IPS-NIHi7 (cell line): Measurements from ENCODE around the gene PDHX.
"Not testable (repeated sequence)": the region's sequence is repeated elsewhere in the genome, so short reads cannot be mapped to it uniquely, and the experiment has no call there.

ENCODE experiments used
- DNase-seq: peaks from one replicate; pipeline ENCODE4 v3.0.0; 2012; ENCODE audit warnings: mixed read lengths; ENCODE audit errors: extremely low spot score

The PDHX gene

DNA sequence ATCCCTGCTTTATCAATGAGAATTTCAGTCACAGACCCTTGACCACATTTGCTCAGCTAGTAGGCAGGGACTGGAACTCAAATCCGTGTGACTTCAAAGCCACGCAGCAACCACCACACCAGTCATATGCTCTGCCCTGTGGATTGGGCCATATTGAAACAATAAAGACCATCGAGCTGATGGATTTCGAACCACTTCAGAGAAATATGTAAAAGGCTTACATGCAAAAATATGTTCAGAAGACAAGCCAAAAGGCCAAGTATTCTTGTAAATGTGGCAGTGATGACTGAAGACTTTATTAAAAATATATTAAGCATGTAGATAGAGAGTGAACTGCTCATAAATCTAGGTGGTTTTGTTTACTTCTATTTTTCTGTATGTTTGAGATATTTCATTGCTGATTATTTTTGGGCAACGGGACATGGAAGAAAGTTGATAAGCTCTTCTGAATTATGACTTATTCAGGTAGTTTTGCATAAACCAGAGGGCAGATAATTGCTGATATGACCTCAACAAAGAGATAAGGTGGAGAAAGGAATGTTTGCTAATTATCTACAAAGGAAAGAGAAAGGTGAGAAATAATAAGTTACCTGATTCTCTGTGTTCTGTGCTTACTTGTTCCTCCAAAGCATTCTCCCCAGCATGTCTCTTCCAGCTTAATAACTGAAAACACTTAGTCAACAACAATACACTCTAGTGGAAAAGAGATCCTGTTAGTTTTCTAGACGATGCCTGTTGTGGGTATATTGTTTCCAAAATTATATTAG, 99.4 kb downstream of the PDHX start:
- DNase-seq: no peak

DNA sequence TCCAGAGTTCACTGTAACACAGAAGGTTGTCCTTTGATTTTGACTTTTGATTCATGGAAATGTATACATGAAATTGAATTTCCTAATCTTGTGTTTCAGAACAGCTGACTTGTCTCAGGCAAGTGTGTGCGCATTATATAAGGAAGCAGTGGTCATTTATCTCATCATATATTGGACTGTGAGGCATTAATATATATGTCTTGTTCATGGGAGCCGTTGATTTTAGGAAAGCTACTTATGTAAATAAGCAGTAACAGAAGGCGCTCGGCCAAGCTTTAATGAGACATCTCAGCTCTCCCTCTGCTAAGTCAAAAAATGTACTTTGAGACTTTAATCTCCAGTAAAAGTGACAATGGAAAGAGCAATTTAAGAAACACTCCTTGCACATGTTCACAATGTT, 100.5 kb downstream of the PDHX start:
- DNase-seq: no peak

DNA sequence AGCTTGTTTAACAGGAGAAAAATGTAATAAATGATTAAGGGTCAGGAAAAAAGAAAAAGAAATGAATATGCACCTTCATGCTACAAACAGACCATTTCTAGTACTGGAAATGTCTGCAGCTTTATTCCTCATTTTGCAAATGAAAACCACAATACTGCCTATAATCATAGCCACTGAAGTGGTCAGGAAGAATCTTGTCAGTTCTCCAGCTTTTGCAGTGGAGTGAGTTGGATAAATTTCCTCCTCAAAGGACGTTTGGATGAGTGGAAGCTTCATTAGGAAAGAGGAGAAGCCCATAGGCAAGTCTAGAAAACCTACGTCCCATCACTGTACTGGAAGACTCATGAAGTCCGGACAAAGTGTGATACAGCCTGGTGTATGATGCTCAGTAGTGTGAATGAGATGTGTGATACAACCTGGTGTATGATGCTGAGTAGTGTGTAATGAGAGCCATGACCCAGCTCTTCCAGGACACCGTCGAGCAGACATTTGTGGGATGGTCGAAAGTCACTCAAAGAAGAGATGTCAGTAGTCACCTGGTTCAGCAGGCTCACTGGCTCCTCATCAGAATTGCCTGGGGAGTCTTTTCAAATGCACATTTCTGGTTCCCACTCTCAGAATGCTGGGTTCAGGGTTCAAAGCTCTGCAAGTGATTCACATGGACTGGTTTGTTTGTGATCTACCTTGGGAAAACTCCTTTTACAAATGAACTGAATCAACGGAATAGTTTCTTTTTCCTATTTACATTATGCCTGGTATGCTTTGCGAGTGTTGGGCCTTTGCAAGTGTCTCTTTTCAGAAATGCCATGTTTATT, 101.3 kb downstream of the PDHX start:
- peak; percentile 37 for DNase-seq

DNA sequence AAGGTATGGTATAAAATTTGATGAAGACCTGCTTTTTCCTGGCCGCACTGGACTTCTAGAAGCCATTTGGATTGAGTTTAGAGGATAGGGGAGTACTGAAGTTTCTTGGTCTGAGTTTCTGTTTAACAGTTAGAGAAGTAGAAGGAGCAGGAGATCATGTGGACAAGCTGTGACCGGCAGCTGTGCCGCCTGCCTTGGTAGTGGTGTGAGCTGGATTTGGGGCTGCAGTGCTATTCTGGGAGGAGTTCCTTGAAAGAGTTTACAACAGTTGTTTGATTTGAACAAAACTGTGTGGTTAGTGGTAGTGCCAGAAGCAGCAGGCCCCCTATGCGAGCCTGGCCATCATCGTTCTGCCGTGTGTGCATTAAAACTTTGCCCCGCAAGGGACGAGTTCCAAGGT, 105.2 kb downstream of the PDHX start:
- DNase-seq: no peak

DNA sequence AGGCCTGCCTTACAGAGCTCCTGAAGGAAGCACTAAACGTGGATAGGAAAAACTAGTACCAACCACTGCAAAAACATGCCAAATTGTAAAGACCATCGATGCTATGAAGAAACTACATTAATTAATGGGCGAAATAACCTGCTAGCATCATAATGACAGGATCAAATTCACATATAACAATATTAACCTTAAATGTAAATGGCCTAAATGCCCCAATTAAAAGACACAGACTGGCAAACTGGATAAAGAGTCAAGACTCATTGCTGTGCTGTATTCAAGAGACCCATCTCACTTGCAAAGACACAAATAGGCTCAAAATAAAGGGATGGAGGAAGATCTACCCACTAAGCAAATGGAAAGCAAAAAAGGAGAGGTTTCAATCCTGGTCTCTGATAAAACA, 107.5 kb downstream of the PDHX start:
- DNase-seq: not testable (repeated sequence)

DNA sequence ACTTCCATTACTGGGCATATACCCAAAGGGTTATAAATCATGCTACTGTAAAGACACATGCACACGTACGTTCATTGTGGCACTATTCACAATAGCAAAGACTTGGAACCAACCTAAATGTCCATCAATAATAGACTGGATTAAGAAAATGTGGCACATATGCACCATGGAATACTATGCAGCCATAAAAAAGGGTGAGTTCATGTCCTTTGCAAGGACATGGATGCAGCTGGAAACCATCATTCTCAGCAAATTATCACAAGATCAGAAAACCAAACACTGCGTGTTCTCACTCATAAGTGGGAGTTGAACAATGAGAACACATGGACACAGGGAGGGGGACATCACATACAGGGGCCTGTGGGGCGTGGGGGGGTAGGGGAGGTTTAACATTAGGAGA, 111.6 kb downstream of the PDHX start:
- not testable (repeated sequence) for DNase-seq

DNA sequence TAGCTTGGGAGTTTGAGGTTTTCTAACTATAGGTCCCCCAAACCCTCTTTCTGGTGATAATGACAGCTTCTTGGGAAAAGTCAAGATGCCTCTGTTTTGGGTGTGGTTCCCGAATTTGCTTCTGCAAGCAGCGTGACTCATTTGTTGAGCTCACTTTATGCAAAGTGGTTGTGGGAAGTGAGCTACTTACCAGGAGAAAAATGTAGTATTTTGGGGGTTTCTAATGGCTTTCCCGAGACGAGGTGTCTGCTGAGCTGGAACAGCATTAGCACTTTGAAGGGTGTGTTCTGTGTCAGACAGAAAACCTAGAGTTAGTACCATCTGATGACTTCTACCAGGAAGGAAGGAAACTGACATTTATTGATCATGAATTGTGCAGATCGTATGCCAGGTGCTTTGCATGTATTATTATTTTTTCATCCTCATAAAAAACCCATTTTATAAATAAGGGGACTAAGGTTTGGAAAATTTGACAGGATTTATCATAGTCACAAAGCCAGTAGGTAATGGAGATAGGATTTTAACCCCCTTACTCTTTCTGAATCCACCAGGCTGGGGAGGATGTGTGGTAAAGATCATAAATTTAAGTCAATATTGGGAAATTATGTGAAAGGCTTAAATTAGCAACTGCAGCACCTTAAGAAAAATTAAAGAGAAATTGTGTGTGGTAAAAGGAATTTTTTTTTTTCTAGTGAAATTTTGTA, 113.7 kb downstream of the PDHX start:
- DNase-seq: no peak

DNA sequence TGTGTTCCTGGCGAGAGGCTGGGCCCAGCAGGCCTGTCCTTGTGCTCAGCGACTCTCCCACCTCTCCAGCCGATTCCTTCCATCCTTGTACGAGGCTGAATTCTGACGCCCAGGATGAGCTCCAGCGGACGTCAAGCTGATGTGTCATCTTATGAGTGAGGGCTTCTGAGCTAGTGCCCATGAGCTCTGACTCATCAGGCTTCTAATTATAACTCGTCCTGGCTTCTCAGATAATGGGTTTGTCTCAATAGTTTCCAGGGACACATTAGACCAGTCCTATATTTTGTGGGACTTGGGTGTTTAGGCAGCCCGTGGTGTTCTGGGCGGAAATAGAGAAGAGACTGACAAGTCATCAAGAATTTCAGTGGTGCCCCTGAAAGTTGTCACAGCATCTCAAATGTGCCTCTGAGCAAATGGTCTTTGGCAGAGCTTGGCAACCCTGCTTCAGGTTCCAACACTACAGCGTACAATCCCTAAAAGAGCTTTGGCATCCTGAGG, 114.3 kb downstream of the PDHX start:
- DNase-seq: peak; percentile 44

DNA sequence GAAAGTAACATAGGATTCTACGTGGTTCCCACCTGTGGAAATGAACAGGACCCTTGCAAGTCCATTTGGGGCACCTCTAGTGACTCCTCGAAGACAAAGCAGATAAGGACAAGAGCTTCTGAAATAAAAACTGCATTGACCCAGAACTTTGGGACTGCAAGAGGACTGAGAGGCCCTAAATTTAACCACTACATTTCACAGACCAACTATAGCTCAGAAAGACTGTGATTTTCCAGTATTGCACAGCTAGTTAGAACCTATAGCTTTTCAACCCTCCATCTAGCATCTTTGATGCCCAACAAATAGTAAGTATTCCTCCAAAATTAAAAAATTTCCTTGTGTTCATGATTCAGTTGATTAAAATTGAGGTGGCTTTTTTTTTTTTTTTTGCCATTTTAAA, 114.9 kb downstream of the PDHX start:
- no peak for DNase-seq

DNA sequence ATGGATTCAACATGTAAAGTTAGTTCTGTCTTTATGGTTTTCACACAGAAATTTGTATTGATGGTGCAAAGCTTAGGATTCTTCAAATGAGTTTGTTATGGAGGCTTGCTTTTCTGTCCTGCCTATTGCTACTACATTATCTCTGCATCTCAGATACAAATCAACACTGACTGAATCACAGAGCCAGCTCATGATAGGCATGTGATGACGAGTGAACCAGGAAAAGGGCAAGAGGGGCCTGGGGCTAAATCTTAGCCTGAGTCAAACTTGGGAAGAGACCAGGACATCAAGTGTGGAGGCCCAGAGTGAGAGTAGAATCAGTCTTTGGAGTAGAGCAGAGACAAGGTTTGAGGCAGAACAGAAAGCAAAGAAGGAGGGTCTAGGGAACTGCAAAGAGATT, 115.4 kb downstream of the PDHX start:
- no peak for DNase-seq

DNA sequence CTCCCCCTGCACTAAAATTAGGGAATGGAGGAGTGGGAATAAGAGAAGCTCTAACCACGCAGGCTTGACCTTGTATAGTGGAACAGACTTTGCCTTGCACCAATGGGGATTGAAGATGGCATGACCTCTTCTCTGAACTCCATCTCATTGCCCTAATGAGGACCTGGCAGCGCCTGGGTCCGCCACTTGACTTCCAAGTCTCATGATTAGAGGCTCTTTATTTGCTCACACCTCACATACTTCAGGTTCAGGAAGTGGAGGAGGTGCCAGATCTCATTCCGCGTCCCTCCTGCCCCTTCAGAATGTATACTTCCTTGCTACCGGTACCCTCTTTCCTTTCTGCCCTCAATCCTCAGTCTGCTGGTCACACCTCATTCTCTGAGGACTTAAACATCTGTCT, 116.6 kb downstream of the PDHX start:
- no peak for DNase-seq

DNA sequence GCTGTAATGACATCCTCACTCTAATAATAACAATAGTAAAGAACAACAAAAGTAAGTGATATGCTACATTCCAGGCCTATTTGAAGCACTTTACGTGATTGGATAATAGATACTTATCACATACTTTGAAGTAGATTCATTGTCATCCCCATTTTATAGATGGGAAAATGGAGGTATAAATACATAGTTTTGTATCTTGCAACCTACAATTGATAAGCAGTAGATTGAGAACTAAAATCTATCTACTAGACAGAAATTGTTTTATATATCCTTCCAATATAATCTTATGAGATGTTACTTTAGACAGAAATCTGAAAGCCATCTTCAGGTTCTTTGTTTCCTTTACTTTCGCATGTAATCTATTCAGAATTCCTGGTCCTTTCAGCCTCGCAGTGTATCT, 118.0 kb downstream of the PDHX start:
- DNase-seq: no peak

DNA sequence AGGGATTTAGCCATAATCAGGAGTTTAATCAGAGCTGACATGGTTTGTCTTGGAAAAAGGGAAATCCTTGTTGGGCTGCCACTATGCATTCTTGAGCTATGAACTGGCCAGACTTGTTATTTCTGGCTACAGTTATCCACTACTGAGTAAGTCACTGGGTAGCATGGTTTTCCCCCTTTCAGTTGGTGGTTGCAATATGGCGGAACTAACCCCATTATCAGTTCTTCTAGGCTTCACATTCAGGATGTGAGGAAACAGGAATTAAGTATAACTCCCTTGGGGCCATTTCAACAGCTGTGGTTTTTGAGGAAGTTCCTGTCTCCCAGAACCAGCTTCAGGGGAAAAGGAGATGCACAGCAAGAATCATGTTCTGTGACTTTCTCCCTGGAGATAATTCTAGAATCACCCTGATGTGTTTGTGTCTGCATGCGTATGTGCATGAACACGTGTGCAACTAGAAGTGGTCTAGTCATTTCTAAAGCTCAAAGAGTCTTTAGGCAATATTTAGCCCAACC, 119.5 kb downstream of the PDHX start:
- no peak for DNase-seq

DNA sequence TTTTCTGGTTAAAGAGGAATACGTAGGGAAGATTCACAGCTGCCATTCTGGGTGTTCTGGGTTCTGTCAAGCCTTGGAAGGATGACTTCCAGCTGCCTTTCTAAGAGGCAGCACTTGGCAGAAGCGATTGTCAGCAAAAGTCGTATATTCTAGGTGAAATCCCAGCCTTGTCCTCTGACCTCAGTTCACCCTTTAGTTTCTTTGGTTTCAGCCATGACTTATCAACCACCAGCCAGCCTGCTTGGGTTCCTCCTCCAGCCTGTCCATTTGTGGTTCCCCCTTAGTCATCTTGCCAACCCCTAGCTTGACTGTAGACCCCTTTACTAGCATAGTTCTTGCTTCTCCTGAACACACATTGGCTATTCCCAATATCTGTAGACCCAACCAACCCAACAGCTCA, 120.2 kb downstream of the PDHX start:
- no peak for DNase-seq

DNA sequence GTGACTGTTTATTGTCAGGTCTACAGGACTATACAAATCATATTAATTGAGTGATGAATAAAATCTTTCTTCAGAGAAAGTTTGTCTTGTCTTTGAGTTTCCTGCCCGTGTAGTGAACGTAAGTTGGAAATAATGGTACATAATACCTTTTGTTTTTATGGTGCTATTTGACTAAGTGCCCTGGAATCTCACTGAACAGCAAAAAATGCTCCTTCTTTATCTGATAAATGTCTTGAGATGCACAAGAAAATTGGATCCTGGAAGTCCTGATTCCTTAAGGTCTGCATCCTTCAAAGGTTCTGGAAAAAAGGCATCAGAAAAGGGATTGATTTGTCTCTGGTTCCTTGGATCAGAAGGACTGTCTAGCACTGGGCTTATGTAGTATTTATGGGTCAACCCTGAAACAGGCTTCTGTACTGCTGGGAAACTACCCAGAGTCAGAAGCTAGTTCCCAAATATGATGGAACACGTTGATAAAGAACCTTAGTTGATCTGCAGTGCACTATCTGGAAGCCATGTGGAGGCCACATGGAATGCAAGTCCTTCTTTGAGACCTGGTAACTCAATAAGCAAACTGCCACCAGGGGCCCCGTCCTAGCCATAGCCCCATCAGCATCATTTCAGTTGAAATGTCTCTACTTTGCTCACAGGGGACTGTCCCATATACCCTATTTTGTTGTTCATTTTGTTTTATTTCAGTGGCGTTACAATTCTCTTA, 122.0 kb downstream of the PDHX start:
- no peak for DNase-seq

DNA sequence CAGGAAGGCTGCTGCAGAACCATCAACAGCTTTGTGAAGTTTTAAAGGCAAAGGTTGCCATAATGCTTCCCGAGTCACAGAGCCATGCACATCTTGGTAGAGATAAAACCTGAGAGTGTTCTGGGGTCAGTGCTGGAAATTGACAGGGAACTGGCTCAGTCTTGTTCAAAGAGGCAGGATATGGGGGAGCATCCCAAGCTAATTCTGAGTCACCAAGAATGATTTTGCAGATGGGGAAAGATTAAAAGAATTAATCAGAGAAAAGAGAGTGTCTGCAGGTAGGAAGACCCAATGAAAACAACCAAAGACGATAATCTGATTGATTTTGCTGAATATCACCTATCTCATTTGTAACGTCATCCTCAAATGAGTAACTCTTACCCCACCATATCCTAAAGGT, 122.7 kb downstream of the PDHX start:
- DNase-seq: no peak

DNA sequence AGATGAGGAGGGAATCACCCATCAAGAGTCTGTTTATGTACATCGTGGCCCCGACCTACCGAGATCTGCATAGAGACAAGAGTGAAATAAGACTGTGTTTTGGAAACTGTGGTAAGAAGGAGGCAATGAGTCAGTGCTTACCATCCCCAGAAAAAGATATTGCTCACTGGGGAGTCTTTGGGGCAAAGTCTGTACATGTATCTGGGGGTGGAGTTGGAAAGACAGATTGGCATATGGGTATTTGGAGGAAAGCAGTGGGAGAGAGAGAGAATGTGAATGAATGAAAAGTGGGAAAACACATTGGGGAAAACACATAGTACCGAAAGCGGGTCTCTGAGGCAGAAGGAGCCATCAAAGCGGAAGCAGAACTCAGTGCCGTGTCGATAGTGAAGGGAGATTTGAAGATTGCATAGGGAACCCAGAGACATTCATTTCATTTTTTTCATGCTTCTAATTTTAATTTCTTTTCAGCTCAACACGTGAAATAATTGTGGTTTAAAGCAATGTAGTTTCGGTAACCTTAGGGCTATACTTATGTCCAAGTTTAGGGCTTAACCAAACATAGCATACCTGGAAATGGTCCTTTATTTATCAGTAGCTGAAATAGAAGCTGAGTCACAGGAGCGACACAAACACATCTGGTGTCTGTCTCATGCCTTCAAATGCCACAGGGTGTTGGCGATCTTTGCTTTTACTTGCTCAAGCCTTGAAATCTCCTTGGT, 124.0 kb downstream of the PDHX start:
- no peak for DNase-seq

DNA sequence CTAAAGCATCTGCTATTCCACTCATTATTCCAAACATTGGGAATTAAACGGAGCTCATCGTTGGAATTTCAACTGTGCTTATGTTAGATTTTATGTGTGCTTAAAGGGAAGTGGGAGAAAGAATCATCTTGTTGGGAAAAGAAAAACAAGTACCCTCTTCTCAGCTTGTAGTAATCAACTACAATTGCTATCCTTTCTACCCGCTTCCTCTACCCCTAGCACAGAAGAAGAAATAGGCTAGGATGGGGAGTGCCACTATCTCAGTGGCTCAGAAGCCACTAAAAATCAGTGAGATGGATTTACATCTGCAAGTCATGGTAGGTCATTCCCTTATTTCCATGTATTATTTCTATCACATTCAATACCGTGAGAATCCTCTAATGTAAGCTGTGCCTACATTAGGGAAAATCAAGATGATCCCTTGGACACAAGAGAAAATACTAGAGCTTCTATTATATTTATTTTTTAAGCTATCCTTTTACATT, 124.7 kb downstream of the PDHX start:
- DNase-seq: no peak

DNA sequence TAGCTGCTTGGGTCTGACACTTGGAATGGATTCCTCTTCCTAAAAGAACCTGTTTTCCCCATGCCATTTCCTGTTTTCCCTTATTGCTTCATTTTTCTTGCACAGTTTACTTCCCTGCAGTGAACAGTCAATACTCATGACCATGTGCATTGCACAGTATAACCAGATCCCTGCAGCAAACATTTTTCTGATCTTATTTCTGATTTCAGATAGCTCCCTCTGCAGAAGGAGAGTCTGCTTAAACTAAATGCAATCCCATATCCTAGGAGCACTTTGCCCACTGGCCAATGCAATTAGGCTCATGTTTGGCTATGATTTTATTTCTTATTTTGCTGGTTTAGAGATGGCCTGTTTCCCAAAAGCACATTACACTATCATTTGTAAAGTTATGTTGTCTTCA, 125.8 kb downstream of the PDHX start:
- DNase-seq: no peak

DNA sequence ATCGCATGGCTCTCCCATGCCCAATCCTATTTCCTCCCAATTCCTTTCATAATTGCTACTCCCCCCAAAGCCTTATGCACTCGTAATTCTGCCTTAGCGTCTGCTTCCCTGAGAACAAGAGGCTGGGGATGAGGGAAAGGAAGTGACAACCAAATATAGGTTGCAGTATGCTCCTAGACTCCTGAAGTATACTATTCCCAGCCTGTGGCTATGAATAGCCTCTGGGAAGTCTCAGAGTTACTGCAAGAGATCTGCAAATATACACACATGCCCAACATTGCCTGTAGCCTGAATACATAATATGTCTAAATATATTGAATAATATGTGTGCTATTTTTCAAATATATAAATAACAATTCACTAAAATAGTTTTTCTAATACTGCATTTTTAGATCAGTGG, 126.5 kb downstream of the PDHX start:
- no peak for DNase-seq

DNA sequence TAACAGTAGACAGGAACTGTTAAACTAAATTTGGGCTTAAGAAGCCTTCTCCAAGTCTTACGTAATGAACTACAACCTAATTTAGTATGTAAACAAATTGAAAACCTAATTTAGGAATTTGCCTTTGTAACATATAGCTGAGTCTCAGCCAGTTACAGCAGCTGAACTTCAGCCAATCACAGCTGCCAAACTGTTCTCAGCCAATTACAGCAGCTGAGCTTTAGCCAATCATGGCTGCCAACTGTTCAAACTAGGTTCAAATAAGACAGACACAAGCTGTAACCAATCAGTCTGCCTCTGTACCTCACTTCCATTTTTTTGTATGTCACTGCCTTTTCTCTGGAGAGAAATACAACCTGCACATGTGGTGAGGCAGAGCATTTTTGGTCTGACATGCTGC, 127.5 kb downstream of the PDHX start:
- DNase-seq: no peak
